ENCODE results near the gene QARS1.

The QARS1 gene

DNA sequence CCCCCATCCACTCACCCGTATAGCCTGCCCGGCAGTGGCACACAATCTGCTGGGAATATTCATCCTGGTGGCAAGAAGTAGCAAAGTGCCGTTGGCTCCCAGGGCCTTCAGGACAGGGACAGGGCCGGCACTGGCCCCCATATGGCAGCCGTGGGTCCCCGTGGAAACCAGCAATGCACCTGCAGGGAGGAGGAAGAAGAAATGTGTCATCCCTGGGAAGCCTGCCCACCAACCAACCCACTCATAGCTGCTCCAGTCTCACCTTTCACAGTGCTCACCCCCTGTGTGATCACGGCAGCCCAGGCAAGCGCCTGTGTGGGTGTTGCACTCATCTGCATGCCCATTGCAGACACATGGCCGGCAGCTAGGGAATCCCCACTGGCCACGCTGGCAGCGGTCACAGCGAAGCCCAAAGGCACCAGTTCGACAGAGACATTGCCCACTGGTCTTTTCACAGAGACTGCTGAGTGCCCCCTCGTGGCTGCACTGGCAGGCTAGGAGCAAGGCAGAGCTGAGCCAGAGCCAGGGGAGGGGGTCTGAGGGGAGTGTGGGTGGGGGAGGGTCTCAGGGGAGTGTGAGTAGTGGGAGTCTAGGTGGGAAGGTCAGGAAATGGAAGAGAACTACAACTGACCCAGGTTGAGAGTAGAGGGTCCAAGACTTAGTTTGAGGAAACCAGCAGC is 20.6 kb upstream of the QARS1 start:
- POLR2A ChIA-PET = interaction anchor here (1.0 kb wide), 1 partner anchor 7 kb away, joined by 3 read pairs; the partner anchor contains the start of gene LAMB2
- DNase-seq (ENCODE audit: extremely low spot score) = no peak
- TF ChIP-seq NFRKB (IDR thresholded peaks at IDR 0.05) (no peak), TARDBP (IDR thresholded peaks at IDR 0.05) (no peak), L3MBTL2 (conservative IDR thresholded peaks at IDR 0.05) (no peak), LEF1 (IDR thresholded peaks at IDR 0.05; ENCODE audit: borderline replicate concordance) (no peak)
- TF ChIP-seq, protein P1, sequence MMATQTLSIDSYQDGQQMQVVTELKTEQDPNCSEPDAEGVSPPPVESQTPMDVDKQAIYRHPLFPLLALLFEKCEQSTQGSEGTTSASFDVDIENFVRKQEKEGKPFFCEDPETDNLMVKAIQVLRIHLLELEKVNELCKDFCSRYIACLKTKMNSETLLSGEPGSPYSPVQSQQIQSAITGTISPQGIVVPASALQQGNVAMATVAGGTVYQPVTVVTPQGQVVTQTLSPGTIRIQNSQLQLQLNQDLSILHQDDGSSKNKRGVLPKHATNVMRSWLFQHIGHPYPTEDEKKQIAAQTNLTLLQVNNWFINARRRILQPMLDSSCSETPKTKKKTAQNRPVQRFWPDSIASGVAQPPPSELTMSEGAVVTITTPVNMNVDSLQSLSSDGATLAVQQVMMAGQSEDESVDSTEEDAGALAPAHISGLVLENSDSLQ (IDR thresholded peaks at IDR 0.05) = no peak
- CTCF ChIA-PET = no interaction called here

DNA sequence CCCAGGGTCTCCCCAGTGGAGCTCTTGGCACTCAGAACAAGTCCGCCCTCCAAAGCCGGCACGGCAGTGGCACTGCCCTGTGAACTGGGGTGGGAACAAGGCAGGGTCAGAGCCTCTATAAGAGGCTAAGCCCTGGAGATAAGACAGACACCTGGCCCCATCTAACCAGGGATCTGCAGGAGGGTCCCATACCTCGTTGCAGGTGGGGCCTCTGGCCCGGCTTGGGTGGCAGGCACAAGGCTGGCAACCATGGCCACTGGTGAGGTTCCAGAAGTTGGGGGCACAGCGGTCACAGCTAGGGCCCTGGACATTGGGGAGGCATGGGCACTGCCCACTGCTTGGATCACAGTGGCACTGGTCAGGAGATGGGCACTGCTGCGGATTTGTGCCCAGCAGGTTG is 19.6 kb upstream of the QARS1 start:
- TF ChIP-seq HDGF (IDR thresholded peaks at IDR 0.05; ENCODE audit: borderline replicate concordance) = no peak
- TF ChIP-seq FOXA1 (IDR thresholded peaks at IDR 0.05) = no peak
- ChIA-PET CTCF (no interaction called here), POLR2A (interaction anchor here (1.0 kb wide), 1 partner anchor 8 kb away, joined by 3 read pairs; the partner anchor contains the start of gene LAMB2)
- no peak for DNase-seq (ENCODE audit: extremely low spot score)

DNA sequence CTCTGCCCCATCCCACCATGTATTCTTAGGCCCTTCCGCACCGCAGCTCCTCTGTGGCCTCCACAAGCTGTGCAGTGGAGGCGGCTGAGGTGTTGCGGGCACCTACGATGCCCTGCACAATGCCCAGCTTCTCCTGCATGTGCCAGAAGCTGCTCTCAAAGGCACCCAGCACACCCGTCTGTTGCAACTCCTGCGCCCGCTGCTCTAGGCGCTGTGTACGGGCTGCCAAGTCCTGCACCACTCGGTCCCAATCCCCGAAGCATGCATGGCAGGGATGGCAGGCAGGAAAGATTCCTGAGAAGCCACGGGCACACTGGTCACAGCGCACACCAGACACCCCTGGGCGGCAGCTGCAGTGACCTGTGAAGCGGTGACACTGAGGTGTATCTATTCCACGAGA is 19.1 kb upstream of the QARS1 start:
- POLR2A ChIA-PET = no interaction called here
- DNase-seq (ENCODE audit: extremely low spot score) = no peak
- CTCF ChIA-PET = no interaction called here
- TF ChIP-seq BHLHE40 (IDR thresholded peaks at IDR 0.05; ENCODE audit: borderline replicate concordance) (no peak), ARNT (IDR thresholded peaks at IDR 0.05) (no peak), FOXA1 (IDR thresholded peaks at IDR 0.05) (no peak), SUZ12 (IDR thresholded peaks at IDR 0.05) (no peak), ZNF384 (IDR thresholded peaks at IDR 0.05) (no peak), LEF1 (IDR thresholded peaks at IDR 0.05; ENCODE audit: borderline replicate concordance) (no peak), L3MBTL2 (conservative IDR thresholded peaks at IDR 0.05) (no peak), NFRKB (IDR thresholded peaks at IDR 0.05) (no peak), CTBP1 (IDR thresholded peaks at IDR 0.05; ENCODE audit: borderline replicate concordance) (no peak), FOXM1 (IDR thresholded peaks at IDR 0.05; ENCODE audit: borderline replicate concordance) (no peak), FOXK2 (IDR thresholded peaks at IDR 0.05) (no peak), TARDBP (IDR thresholded peaks at IDR 0.05) (no peak), HDGF (IDR thresholded peaks at IDR 0.05; ENCODE audit: borderline replicate concordance) (no peak), ELF4 (IDR thresholded peaks at IDR 0.05) (no peak)
- TF ChIP-seq, protein P1 (IDR thresholded peaks at IDR 0.05) = no peak

DNA sequence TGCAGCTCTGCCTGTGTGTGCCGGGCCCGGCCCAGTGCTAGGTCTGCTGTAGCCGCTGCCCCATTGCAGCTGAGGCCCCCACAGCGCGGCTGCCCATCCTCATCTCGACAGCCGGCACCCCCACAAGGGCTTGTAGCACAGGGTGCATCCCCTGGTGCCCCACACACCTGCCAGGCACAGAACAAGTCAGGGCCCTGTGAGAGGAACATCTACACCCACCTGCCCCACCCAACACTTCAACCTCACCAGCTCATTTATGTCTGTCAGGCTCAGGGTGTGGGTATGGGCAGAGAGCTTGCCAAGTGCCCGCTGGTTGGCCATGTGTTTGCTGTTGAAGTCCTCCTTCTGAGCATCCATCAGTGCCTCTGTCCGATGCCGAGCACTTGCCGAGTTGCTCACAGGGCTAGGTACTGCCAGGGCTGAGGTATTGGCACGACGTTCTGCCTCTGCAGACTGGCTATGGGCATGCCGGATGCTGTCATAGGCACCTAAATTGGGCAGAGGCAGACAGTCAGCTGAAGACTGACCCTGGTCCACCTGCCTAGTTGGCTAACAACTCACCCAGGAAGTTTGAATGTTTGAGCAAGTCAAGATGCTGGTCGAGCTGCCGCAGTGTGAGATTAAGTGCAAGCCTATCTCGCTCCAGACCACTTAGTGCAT is 18.5 kb upstream of the QARS1 start:
- CTCF ChIA-PET = no interaction called here
- POLR2A ChIA-PET = interaction anchor here (1.3 to 2.0 kb wide), 3 partner anchors 10 to 116 kb away, joined by 4 to 8 read pairs (median 6); partner anchors contain the start of genes LAMB2, QRICH1 and WDR6
- no peak for TF ChIP-seq TARDBP (IDR thresholded peaks at IDR 0.05)
- TF ChIP-seq, protein P1 (IDR thresholded peaks at IDR 0.05) = no peak
- no peak for TF ChIP-seq BHLHE40 (IDR thresholded peaks at IDR 0.05; ENCODE audit: borderline replicate concordance)
- TF ChIP-seq FOXK2 (IDR thresholded peaks at IDR 0.05) = no peak
- no peak for TF ChIP-seq HDGF (IDR thresholded peaks at IDR 0.05; ENCODE audit: borderline replicate concordance)
- no peak for TF ChIP-seq NFRKB (IDR thresholded peaks at IDR 0.05)
- no peak for TF ChIP-seq SP1 (IDR thresholded peaks at IDR 0.05)
- DNase-seq (ENCODE audit: extremely low spot score) = no peak

DNA sequence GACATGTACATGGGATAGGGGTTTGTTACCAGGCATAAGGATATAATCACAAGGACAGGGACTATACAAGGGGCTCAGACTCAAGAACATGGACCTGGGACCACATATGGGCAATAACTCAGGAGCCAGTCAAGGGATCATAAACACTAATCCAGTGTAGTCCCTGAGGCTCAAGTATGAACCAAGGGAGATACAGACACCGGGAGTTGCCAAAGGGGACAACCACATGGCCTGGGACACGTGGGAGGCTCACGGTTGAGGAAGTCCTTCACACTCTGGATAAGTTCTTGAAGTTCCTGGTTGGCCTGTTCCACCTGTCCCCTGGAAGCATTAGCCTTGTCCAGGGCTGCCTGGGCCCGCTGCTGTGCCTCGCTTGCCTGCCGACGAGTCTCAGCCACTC is 17.9 kb upstream of the QARS1 start:
- TF ChIP-seq BHLHE40 (IDR thresholded peaks at IDR 0.05; ENCODE audit: borderline replicate concordance) (no peak), NFRKB (IDR thresholded peaks at IDR 0.05) (no peak), CTBP1 (IDR thresholded peaks at IDR 0.05; ENCODE audit: borderline replicate concordance) (no peak), ZNF384 (IDR thresholded peaks at IDR 0.05) (no peak)
- CTCF ChIA-PET = no interaction called here
- DNase-seq (ENCODE audit: extremely low spot score) = no peak
- POLR2A ChIA-PET = interaction anchor here (1.3 to 2.0 kb wide), 3 partner anchors 10 to 115 kb away, joined by 4 to 8 read pairs (median 6); partner anchors contain the start of genes LAMB2, QRICH1 and WDR6

DNA sequence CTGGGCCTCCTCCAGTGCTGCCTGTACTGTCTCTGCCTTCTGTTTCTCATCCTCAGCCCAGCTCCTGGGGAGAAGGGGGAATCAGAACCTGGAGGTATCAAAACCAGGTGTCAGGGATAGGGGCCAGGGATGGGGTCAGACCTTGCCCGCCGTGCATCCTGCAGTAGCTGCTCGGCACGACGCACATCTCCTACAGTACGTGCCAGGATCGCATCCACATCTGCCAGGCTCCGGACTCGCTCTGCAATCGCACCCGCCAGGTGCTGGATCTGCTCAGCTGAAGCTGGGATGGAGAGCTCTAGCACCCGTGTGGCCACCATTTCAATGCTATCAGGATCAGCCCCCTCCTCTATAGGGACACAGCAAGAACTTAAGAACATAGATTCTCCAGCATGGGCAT is 17.5 kb upstream of the QARS1 start:
- TF ChIP-seq CTBP1 (IDR thresholded peaks at IDR 0.05; ENCODE audit: borderline replicate concordance) (no peak), ARNT (IDR thresholded peaks at IDR 0.05) (no peak), FOXM1 (IDR thresholded peaks at IDR 0.05; ENCODE audit: borderline replicate concordance) (no peak), NFRKB (IDR thresholded peaks at IDR 0.05) (no peak), ELF4 (IDR thresholded peaks at IDR 0.05) (no peak), TARDBP (IDR thresholded peaks at IDR 0.05) (no peak), FOXK2 (IDR thresholded peaks at IDR 0.05) (no peak), BHLHE40 (IDR thresholded peaks at IDR 0.05; ENCODE audit: borderline replicate concordance) (no peak), HDGF (IDR thresholded peaks at IDR 0.05; ENCODE audit: borderline replicate concordance) (no peak)
- CTCF ChIA-PET = no interaction called here
- DNase-seq (ENCODE audit: extremely low spot score) = no peak
- POLR2A ChIA-PET = interaction anchor here (0.5 to 2.2 kb wide), 6 partner anchors 10 to 115 kb away, joined by 3 to 66 read pairs (median 5); partner anchors contain the start of genes LAMB2, QRICH1 and WDR6

All from HEK293T (cell line).